BJ (cell line): Measurements from ENCODE around the gene DENND5B. TPM values are rescaled to one million over a fixed set of nuclear protein-coding genes. Genes with fewer than 3 reads are reported as not detected.

Experiments used
- CTCF ChIA-PET: fragments of 350-600 bp; formaldehyde crosslinking; extraction: SDS; loops from one replicate; lab custom pipeline; 2021; ENCODE audit warnings: antibody characterized with exemption, inconsistent platforms; lab: Yijun Ruan, JAX
- POLR2A ChIA-PET: fragments of 300-600 bp; sonication (Branson Sonifier 250); formaldehyde crosslinking; extraction: SDS; loops from one replicate; lab custom pipeline; 2021; ENCODE audit warnings: antibody characterized with exemption; lab: Charles Lee
- DNase-seq: peaks from one replicate; pipeline ENCODE4 v3.0.0-alpha.2; 2011; ENCODE audit warnings: low read depth
- H3K27me3 ChIP-seq: 2 replicates; pipeline ENCODE4 v1.6.0; 2011; ENCODE audit warnings: low read length; ENCODE audit not compliant: control insufficient read depth, insufficient read depth
- H3K36me3 ChIP-seq: 2 replicates; pipeline ENCODE4 v1.5.1; 2011; ENCODE audit warnings: low read length; ENCODE audit not compliant: control insufficient read depth, insufficient read depth
- H3K4me3 ChIP-seq: 2 replicates; pipeline ENCODE4 v1.5.1; 2011; ENCODE audit warnings: low read depth, mild to moderate bottlenecking, control low read depth, low read length
- CTCF ChIP-seq: IDR thresholded peaks from 2 replicates; pipeline ENCODE4 v1.5.1; 2011; ENCODE audit warnings: low read depth, mild to moderate bottlenecking, control low read depth, inconsistent platforms, low read length, moderate library complexity; ENCODE audit not compliant: insufficient read depth
- polyA plus RNA-seq: library from polyadenylated mRNA; depleted of rRNA; stranded (reverse); fragments of >200 nt; gene quantifications from 2 replicates; pipeline ENCODE4 v1.2.3, GENCODE V29; 2011

Gene DENND5B
- polyA plus RNA-seq, 1 experiment, result 5.4 TPM

GRCh38 chr12:31393004-31393550 is 197.9 kb downstream of the DENND5B start:
- no peak for TF ChIP-seq CTCF
- POLR2A ChIA-PET, result no interaction called here
- H3K27me3 ChIP-seq, result no peaks in the 10 kb centered on the region
- CTCF ChIA-PET, result no interaction called here
- H3K4me3 ChIP-seq, result no peak overlapping the region
- H3K36me3 ChIP-seq, result no peaks in the 10 kb centered on the region
- DNase-seq, result no peak

GRCh38 chr12:31390991-31391390 is 199.9 kb downstream of the DENND5B start:
- ChIA-PET CTCF (interaction anchor here (1.3 kb wide), 1 partner anchor 8 kb away, joined by 4 read pairs; no protein-coding TSS in a partner anchor), POLR2A (no interaction called here)
- H3K36me3 ChIP-seq, result no peaks in the 10 kb centered on the region
- H3K4me3 ChIP-seq, result no peak overlapping the region
- DNase-seq, result no peak
- H3K27me3 ChIP-seq, result no peaks in the 10 kb centered on the region
- TF ChIP-seq CTCF, result no peak

GRCh38 chr12:31388713-31389112 is 202.2 kb downstream of the DENND5B start:
- Histone ChIP-seq H3K4me3 (no peak overlapping the region), H3K36me3 (no peaks in the 10 kb centered on the region), H3K27me3 (no peaks in the 10 kb centered on the region)
- ChIA-PET CTCF (no interaction called here), POLR2A (no interaction called here)
- DNase-seq, result no peak
- TF ChIP-seq CTCF, result no peak

- DNase-seq, result no peak
- no peak for TF ChIP-seq CTCF
- H3K4me3 ChIP-seq, result no peak overlapping the region
- ChIA-PET POLR2A (no interaction called here), CTCF (interaction anchor here (0.6 to 1.0 kb wide), 3 partner anchors 13 to 206 kb away, joined by 3 to 4 read pairs (median 4); no protein-coding TSS in a partner anchor)
- H3K27me3 ChIP-seq, result no peaks in the 10 kb centered on the region
- no peaks in the 10 kb centered on the region for H3K36me3 ChIP-seq
Measured at GRCh38 chr12:31387466-31387865, 203.5 kb downstream of the DENND5B start.

GRCh38 chr12:31387011-31387410 is 203.9 kb downstream of the DENND5B start:
- CTCF ChIA-PET, result interaction anchor here (1.0 to 1.6 kb wide), 2 partner anchors 13 to 115 kb away, joined by 3 to 4 read pairs; no protein-coding TSS in a partner anchor
- no peak for TF ChIP-seq CTCF
- no peaks in the 10 kb centered on the region for H3K36me3 ChIP-seq

More at GRCh38 chr12:31387011-31387410, 203.9 kb downstream of the DENND5B start:
- POLR2A ChIA-PET, result no interaction called here
- H3K27me3 ChIP-seq, result no peaks in the 10 kb centered on the region
- no peak overlapping the region for H3K4me3 ChIP-seq
- DNase-seq, result no peak
